NCI-H1436 (cell line): ENCODE measurements around the gene TNFRSF8.
A peak's percentile ranks its signal among the peaks of the same experiment; 100 is the strongest.

ENCODE experiments used
- DNase-seq: peaks from one replicate; lab custom pipeline; 2025; lab: John Stamatoyannopoulos, UW

The TNFRSF8 gene

DNA sequence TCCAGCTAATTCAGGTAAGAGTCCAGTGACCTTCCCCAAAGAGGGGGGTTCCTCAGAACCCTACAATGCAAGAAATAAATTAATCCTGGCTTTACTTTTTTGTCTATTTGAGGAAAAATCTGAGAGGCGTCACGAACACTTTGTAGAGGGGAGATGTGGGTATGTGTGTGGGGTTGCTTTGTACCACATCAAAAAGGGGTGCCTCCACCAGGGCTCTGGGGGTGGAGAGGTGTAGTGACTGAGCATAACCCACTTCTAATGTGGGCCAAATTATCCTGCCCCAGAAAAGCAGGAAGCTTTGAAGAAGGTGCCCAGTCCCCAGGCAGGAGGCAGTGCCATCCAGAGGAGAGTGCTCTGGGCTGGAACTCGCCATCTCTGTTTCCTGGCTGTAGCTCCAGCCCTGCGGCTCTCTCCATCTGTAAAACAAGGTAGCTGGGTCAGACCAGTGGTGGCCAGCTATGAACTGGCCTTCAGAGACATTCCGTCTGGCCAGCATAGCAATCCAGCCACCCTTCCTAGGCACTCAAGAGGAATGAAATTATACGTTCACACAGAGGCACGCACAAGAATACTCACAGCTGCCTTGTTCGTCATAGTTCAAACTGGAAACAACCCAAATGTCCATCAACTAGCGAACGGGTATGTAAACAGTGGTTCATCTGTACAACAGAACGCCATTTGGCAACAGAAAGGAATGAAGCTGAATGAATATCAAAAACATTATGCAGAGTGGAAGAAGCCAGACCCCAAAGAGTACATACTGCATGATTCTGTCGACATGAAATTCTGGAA lies 58.3 kb downstream of the TNFRSF8 start:
- DNase-seq: no peak

DNA sequence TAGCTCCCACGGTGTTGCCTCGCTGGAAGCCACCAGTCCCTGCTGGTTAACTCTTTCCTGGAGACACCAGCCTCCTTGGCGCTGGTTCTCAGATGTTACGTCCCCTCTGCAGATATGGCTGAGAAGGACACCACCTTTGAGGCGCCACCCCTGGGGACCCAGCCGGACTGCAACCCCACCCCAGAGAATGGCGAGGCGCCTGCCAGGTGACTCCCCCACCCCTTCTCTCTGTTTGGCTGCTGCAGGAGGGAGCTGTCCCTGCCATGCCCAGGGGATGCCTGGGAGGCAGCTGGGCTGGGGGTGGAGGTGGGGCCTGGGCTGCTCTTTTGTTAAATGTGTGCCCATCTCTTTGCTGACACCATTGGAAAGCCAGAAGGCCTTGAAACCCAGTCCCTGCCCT lies 60.1 kb downstream of the TNFRSF8 start:
- DNase-seq: no peak

DNA sequence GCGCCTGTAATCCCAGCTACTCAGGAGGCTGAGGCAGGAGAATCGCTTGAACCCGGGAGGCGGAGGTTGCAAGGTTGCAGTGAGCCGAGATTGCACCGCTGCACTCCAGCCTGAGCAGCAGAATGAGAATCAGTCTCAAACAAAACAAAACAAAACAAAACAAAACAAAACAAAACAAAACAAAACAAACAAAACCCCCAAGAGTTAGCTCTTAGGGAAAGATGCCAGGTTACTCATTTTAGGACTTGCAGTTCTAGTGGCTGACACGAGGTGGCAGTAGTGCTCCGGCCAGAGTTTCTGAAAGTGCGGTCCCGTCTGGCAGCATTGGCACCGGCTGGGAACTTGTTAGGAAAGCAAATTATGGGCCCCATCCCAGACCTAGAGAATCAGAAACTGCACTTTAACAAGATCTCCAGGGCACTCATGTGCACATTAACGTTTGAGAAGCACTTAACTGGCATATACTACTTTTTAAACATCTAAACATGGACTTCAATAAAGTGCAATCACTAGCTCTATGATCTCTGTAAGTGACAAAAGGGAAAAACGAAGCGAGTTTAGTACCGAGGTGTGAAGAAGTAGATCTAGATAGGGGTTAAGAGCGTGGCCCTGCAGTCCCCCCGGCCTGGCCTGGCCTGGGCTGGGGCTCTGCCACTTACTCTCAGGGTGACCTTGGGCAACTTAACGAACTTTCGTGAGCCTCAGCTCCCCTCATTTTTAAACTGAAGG lies 61.8 kb downstream of the TNFRSF8 start:
- peak; percentile 56 for DNase-seq

DNA sequence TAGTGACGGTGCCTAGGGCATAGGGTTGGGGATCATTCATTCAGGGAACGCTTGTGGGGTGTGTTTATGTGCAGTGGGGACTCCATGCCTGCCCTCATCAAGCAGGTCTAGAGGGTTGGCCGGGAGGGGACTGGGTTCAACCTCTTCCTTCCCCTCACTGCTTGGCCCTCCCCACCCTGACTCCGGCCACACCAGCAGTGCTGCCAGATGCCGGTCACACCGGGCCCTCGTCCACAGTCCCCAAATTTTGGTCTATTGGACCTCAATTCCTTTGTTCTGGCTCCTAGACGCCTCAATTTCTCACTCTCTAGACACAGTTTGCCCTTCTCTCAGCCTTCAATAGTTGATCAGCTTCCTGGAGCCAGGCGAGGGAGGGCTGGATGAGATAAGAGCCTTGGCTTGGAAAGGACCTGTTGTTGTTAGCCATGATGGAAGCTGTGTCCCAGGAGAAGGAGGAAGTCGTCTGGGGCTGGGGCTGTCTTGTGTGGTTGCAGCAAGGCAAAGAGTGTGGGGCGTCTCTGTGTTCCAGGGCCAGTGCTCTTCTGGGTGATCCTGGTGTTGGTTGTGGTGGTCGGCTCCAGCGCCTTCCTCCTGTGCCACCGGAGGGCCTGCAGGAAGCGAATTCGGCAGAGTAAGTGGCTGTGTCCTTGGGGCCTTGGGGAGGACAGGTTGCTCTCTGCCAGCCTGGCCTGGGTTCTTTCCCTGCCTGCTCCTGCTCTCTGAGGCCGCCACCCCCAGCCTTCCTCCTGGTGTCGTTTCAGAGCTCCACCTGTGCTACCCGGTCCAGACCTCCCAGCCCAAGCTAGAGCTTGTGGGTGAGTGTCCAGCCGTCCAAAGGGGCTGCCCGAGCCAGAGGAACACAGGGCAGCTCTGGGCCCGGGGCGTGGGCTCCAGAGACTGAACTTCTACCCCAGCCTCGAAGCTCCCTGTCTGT lies 62.6 kb downstream of the TNFRSF8 start:
- DNase-seq: no peak

DNA sequence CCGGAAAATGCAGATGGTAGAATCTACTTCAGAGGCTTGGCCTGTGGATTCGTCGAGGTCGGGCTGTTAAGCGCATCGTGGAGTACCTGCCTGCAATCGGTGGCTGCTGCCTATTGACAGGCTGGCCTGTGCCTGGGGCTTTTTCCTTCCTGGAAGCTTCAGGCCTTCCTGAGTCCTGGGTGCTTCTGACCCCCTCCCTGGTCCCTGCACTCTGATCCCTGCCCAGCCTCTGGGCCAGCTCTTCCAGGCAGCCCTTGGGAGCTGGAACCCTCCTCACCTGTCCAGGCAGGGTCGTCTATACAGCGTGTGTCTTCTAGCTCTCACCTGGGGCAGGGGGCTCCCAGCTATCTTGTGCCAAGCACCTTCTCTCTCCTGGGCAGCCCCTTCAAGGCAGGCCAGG lies 63.7 kb downstream of the TNFRSF8 start:
- no peak for DNase-seq

DNA sequence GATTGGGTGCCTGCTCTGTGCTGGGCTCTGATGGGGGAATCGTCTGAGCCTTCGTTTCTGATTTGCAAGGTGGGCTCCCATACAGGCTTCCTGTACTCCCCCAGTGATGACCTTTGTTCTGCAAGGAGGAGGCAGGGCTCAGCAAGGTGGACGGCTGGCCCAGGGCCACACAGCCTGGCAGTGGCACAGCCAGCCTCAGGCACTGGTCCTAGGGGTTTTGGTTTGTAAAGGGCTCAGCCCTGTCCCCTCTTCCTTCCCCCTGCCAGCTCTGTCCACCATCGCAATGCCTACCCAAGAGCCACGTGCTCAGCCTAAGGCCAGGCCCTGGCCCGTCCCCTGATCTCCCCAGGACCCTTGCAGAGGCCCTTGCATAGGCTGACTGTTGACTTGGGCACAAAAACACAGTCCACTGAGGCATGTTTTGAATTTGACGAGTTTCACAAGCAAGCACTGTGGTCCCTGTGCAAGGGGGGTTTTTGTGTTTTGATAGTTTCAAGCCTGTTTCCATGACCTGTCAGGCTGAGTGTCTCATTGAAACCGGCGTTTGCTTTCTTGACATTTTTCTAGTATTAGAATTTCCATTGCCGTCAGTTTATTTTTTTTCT lies 64.2 kb downstream of the TNFRSF8 start:
- no peak for DNase-seq

DNA sequence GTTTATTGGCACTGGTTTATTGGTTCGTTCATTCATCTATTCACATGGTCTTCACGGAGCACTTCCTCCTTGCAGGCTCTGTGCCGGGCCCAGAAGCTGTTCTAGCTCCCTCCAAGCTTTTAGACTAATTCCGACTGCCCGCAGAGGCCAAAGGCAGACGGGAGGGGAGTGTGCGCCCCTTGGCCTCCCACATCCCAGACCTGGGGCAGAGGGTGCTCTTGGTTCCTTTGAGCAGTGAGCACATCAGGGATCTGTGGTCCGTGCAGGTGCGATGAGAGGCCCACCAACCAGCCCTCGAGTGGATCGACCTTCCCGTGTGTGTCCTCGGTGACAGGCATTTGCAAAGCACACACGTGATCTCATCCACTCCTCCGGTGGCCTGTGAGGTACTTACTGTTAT lies 65.0 kb downstream of the TNFRSF8 start:
- DNase-seq: no peak

DNA sequence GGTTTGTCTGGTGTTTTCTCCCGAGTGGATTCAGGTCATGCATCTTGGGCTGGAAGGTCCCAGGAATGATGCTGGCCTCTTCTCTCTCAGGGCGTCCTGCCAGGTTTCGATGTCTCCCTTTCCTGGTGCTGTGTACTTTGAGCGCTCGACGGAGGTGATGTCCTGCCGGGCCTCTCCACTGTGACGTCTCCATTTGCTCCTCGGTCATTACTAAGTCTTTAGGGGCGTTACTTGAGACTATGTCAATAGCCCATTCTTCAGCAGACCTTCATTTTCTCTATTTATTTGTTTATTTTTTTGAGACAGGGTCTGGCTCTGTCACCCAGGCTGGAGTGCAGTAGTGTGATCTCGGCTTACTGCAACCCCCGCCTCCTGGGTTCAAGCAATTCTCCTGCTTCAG lies 66.5 kb downstream of the TNFRSF8 start:
- no peak for DNase-seq

DNA sequence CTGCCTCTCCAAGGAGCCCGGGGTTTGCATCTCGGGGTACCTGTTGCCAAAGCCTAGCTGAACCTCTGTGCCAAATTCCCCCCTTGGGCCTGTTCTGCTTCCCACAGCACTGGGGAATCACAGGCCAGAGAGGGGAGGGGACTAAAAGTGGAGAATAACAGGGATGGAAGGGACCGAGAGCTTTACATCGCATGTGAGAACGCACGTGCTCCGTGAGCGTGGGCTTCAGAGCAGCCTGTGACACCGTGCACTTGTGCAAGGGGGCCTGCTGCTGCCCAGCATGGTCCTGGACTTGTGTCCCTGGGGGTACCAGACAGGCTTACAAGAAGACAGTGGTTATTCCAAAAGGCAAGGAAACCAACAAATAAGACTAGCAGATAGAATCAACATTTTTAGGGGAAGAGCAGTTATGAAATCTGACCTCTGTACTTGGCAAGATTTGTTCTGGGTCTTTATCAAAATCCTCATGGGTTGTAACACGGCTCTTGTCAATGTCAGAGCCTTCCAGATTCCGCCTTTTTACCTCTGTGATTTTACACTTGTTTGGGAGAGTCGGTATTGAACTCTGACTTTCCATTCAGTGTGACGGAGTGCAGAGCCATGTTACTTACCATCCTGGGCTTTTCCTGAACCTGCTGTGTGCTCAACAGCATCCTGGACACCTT lies 67.5 kb downstream of the TNFRSF8 start:
- DNase-seq: no peak

DNA sequence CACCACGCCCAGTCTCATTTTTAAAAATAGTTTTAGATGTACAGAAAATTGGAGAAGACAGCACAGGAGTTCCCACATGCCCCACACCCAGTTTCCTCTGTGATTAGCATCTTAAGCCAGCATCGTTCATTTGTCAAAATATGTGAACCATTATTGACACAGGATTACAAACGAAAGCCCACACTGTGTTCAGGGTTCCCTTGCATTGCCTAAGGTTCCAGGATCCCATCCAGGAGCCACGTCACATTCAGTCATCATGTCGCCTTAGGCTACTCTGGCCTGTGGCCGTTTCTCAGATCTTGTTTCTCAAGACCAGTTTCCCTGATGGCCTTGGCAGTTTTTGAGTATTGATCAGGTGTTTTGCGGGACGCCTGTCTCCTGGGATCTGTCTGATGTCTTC lies 69.0 kb downstream of the TNFRSF8 start:
- no peak for DNase-seq

DNA sequence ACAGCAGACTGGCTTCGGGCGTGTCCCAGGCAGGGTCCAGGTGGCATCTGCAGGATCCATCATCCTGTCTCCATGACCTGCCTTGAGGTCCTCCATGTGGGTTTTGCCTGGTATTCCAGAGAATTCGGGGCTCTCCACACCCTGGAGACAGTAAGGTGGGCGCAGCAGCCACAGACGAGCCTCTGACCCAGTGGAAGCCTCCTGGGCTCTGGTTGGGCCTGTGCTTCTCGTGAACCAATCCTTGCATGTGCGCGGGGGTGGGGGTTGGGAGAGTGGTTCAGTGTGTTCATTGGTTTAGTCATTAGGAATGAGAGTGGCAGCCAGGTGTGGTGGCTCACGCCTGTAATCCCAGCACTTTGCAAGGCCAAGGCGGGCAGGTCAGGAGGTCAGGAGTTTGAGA lies 71.6 kb downstream of the TNFRSF8 start:
- DNase-seq: no peak

DNA sequence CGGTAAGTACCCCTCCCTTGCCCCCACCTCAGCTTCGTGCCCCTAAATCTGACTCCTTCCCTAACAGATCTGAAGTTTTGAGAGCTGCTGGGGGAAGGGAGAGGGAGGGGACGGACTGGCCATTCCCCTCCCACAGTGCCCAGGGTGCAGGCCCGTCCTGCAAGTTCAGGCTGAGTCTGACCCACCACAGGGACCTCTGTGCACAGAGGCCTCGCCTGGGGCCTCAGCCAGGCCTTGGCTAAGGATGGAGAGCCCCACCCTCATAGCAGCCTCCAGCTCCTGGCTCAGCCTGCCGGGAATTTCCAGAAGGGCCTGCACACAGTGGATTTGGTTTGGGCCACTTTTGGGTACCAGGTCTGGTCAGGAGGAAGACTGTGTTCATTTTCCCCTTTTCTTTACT lies 72.5 kb downstream of the TNFRSF8 start:
- DNase-seq: no peak

DNA sequence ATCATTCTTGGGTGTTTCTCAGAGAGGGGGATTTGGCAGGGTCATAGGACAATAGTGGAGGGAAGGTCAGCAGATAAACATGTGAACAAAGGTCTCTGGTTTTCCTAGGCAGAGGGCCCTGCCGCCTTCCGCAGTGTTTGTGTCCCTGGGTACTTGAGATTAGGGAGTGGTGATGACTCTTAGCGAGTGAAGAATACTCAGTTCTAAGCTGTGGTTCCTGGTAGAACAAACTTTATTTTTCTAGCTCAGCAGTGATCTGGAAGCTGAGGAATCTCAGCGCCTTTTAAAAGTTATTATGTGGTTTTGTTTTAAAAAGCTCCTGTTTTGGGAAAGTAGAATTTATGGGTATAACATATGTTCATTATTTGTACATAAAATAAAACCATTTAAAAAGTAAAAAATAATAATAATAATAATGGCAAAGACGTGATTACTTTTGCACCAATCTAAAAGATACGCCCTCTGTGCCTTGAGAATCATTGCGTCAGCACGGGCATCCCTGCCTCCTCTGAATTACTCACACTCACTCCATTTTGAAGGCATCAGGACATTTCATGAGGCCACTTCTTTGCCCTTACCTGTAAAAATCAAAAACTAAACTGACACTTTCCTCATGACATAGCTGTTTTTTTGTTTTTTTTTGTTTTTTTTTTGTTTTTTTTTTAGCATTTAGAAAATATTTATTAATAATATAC lies 74.0 kb downstream of the TNFRSF8 start:
- DNase-seq: no peak

DNA sequence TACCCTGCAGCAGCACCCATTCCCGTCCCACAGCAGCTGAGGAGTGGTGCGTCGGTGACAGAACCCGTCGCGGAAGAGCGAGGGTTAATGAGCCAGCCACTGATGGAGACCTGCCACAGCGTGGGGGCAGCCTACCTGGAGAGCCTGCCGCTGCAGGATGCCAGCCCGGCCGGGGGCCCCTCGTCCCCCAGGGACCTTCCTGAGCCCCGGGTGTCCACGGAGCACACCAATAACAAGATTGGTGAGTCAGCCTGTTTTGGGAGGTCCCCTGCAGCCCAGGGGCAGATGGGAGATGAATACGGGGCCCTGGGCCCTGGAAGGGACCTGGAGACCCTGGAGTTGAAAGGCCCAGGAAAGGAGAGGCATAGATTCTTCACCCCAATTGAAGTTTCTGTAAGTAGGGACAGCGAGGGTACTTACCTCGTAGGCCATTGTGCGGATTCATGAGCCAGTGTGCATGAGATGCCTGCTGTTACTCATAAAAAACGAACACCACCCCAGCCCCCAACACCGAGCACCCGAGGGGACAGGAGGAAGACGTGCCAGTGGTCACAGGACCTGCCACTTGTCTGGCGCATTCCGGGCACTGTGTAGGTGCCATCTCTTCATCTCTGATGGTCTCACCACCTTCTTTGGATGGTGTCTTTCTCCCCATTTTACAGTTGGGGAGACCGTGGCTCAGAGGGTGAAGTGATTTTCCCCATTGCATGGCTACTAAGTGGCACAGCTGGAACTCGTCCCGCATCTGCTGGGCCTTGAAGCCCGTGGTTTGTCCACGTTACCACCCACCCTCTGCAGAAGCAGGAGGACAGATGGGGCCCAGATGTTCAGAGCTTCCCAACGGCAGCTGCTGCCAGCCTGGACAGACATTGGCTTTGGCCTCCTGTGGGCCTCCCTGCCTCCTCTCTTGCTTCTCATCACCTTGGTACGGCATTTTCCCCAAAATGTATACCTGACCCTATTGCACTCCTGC lies 75.4 kb downstream of the TNFRSF8 start:
- DNase-seq: no peak

DNA sequence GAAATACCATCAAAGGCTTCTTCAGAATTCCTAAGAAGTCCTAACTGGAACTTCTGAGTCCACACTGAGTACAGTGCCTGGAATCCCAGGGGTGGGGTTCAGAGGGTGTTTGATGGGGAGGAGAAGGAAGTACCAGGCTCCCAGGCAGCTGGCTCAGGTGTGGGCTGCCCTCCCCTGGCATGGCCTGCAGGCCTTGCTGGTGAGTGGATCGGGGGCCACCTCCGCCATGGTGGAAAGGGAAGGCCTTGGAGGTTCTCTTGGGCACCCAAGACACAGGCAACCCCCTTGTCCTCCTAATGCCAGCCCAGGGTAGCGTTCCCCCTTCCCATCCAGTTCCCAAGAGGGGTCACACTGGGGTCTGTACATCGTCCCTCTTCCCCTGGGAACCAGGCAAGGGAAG lies 76.9 kb downstream of the TNFRSF8 start:
- no peak for DNase-seq

DNA sequence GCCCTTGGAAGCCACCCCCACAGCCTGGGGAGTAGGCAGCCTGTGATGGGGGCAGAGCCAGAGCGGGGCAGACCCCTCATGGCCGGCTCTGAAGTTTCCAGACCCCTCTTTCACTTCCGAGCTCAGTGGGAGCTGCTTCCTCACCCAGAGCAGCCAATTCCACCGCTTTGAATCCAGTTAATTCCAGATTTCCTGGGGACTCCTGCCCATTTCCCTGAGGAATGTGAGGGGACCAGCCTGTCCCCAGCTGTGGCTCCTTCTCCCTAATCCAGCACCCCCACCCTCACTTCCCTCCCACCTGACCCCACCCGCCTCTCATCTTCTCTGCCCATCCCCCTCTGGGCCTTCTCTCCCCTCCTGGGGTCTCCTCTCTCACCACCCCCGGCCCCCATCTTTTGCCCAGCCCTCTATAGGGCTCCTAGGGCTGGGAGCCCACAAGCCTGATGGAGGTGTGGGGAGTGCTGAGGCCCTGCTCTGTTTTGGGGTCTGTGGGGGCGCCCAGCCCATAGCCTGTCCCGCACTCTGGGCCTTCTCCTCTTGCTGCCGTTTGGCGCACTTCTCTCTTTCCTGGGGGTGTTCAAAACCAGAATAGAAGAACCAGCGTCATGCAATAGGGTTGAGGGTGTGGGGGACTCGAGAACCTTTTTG lies 77.5 kb downstream of the TNFRSF8 start:
- DNase-seq: no peak

DNA sequence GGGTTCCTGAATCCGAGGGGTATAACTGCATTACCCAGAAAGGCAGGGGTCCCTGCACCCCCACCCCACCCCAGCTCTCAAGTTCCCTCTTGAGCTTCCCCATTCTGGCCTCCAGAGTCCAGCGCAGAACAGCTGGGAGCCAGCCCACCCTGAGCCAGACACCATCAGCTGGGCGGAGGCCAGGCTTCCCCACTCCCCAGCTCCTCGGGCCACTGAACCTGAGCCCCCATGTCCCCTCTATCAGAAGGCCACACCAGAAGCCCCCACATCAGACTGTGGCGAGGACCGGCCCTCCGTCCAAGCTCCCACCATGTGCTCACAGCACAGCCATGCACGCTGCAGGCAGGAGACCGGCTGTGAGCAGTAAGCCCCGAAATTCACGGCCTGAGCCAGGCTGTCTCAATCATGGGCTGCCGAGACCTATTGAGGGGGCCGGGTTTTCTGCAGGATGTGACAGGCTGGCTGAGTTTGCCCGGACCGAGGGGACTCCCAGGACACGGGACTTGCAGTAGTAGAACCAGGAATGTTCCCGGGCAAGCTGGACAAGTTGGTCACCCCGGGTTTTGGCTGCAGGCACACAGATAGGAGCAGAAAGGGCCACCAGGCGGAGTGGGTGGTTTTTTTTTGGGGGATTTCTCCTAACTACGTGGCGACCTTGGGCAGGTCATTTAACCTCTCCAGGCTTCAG lies 78.2 kb downstream of the TNFRSF8 start:
- no peak for DNase-seq

DNA sequence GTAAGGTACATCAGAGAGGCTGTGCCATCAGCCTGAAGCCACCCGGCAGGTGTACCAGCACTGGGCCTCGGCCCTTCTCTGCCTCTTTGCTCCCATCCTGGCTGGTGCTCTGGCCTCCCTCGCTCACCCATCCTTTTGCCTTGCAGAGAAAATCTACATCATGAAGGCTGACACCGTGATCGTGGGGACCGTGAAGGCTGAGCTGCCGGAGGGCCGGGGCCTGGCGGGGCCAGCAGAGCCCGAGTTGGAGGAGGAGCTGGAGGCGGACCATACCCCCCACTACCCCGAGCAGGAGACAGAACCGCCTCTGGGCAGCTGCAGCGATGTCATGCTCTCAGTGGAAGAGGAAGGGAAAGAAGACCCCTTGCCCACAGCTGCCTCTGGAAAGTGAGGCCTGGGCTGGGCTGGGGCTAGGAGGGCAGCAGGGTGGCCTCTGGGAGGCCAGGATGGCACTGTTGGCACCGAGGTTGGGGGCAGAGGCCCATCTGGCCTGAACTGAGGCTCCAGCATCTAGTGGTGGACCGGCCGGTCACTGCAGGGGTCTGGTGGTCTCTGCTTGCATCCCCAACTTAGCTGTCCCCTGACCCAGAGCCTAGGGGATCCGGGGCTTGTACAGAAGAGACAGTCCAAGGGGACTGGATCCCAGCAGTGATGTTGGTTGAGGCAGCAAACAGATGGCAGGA lies 79.2 kb downstream of the TNFRSF8 start:
- no peak for DNase-seq
